NCI-H774 (cell line): Measurements from ENCODE around the gene ANXA4.
"Not testable (repeated sequence)": the region's sequence is repeated elsewhere in the genome, so short reads cannot be mapped to it uniquely, and the experiment has no call there.

ENCODE experiments used
- DNase-seq: peaks from one replicate; lab custom pipeline; 2025; lab: John Stamatoyannopoulos, UW

The ANXA4 gene

GRCh38 chr2:69810550-69810949 is 68.6 kb downstream of the ANXA4 start:
- DNase-seq: no peak

- no peak for DNase-seq
Measured at GRCh38 chr2:69811018-69811417, 69.1 kb downstream of the ANXA4 start.

- no peak for DNase-seq
Measured at GRCh38 chr2:69811591-69811990, 69.7 kb downstream of the ANXA4 start.

- DNase-seq: no peak
Measured at GRCh38 chr2:69815717-69816116, 73.8 kb downstream of the ANXA4 start.

GRCh38 chr2:69816923-69817542 is 75.1 kb downstream of the ANXA4 start:
- DNase-seq: peak; percentile 72

GRCh38 chr2:69817729-69818501 is 76.0 kb downstream of the ANXA4 start:
- DNase-seq: no peak

- no peak for DNase-seq
Measured at GRCh38 chr2:69827796-69828540, 86.0 kb downstream of the ANXA4 start.

- DNase-seq: no peak
Measured at GRCh38 chr2:69828938-69829255, 87.0 kb downstream of the ANXA4 start.

- peak; percentile 95 for DNase-seq
Measured at GRCh38 chr2:69829256-69830044, 87.5 kb downstream of the ANXA4 start, which contains the start of gene GMCL1. Gene GMCL1, plus strand, starts transcription at chr2:69829660. Its CDS starts 233 bp downstream, at chr2:69829893.

- no peak for DNase-seq
Measured at GRCh38 chr2:69830045-69830905, 88.3 kb downstream of the ANXA4 start.

- not testable (repeated sequence) for DNase-seq
Measured at GRCh38 chr2:69830906-69831241, 88.9 kb downstream of the ANXA4 start.

GRCh38 chr2:69831354-69831905 is 89.5 kb downstream of the ANXA4 start:
- no peak for DNase-seq

- no peak for DNase-seq
Measured at GRCh38 chr2:69833752-69834151, 91.8 kb downstream of the ANXA4 start.

GRCh38 chr2:69835666-69836065 is 93.7 kb downstream of the ANXA4 start:
- DNase-seq: no peak

- no peak for DNase-seq
Measured at GRCh38 chr2:69836316-69836715, 94.4 kb downstream of the ANXA4 start.

GRCh38 chr2:69837533-69837932 is 95.6 kb downstream of the ANXA4 start:
- DNase-seq: no peak

GRCh38 chr2:69843993-69844392 is 102.1 kb downstream of the ANXA4 start:
- DNase-seq: no peak

- no peak for DNase-seq
Measured at GRCh38 chr2:69844560-69844959, 102.6 kb downstream of the ANXA4 start.

GRCh38 chr2:69846182-69847067 is 104.5 kb downstream of the ANXA4 start:
- no peak for DNase-seq
